HTR-8/SVneo (cell line): ENCODE measurements around the gene SNHG17.
A peak's percentile ranks its signal among the peaks of the same experiment; 100 is the strongest.
"Not testable (repeated sequence)": the region's sequence is repeated elsewhere in the genome, so short reads cannot be mapped to it uniquely, and the experiment has no call there.

Experiments
- DNase-seq: peaks from one replicate; pipeline ENCODE4 v3.0.0; 2011; ENCODE audit warnings: low spot score, mixed read lengths; ENCODE audit not compliant: insufficient read length
- FAIRE-seq: peaks from 2 replicates; lab custom pipeline; 2011; peaks lifted over from hg19 to GRCh38; lab: Jason Lieb, UNC

SNHG17 gene

DNA sequence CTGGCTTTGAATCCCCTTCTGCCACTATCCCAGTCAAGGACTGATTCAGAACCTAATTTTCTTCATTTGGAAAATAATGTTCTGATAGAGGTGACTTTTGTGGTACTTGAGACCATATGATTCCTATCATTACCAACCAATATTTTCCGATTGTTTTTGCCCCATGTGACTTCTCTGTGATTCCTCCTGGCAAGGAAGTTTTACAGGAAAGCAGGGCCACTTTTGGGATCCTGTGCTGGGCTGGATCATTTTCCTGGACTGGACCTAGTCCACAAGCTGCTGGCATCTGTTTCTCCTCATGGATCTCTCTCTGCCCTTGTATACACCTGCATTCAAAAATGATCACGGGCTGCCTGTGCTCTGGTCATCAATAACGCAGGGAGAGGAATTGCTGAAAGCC is 13.9 kb upstream of the SNHG17 start:
- DNase-seq (no peak), FAIRE-seq (no peak)

DNA sequence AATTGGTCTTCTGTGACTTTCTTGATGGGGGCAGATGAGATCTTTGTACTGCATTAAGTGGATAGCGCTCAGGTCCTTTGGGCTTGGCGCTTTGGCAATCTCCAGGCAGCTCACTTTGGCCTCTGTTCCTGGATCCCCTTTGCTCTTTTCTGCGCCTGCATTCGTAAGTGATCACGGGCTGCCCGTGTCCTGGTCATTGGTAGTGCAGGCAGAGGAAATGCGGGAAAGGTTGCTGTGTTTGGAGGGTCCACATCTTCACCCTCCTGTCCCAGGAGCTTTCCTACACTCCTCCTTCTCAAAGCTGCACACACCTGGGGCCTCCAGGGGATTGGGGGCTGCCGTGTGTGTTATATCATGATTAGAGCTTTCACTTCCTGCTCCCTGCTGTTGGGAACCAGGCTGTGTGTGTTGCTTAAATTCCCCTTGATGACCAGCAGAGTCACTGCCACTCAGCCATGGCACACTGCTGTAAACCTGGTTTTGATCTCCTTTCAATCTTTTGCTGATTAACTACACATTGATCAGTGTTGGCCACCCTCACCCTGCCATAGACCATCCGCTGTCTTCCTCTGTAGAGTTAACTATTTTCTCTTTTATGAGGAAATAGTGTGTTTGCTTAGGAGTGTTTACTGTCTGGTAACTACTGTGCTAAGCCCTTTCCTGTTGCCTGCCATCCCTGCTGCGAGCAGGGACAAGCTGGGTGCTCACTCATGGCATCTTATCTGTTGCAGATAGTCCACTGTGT is 13.0 kb upstream of the SNHG17 start:
- no peak for DNase-seq
- FAIRE-seq = no peak

DNA sequence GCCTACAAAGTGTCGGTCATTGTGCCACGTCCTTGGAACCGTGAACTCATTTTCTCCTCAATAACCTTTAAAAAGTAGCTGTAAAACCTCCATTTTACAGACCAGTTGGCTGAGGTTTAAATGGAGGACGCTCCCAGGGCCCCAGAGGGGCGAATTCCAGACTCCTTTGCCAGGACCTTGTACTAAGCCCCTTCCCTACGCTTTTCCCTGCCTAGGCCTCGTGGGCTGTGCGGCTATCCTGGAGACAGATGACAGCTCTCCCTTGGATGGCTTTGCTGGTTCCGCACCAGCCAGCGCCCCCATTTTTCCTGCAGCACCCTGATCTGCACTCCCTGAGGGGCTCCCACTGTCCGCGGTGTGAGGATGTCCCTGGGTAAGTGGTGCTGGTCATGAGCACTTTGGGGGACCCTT is 12.1 kb upstream of the SNHG17 start:
- no peak for FAIRE-seq
- DNase-seq = no peak

DNA sequence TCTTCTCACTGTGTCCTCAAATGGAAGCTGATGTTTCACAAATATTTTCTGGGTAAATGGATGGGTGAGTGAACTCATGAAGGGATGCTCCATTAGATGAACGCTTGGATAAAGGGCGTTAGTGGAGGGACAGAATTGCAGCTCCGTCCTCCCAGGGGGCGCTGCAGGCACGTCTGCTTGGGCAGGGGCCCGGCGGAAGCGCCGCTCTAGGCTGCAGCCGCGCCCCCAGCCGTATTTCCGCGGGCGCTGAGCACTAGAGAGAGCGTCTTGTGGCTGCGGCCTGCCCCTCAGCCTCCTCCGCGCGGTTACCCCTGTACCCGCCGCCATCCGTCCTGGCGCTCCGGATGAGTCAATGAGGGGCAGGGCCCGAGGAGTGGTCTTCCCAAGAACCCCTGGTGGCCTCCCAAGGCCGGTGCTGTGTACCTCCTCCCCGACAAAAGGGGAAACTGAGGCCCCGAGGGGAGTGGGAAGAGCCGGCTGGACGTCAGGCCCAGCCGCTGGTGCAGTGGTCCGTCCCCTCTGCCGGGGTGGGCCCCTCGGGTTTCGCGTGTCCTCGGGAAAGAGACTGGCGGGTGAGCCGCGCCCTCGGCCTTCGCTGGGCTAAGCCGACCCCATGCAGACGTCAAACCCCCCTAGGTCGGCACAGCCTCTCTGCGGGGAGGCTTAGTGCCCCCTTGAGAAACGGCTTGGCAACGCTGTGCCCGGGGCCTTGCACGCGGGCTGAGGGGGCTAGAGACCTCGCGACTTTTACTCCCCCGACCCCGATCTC is 11.5 kb upstream of the SNHG17 start:
- peak; percentile 66 for FAIRE-seq
- peak; percentile 91 for DNase-seq

DNA sequence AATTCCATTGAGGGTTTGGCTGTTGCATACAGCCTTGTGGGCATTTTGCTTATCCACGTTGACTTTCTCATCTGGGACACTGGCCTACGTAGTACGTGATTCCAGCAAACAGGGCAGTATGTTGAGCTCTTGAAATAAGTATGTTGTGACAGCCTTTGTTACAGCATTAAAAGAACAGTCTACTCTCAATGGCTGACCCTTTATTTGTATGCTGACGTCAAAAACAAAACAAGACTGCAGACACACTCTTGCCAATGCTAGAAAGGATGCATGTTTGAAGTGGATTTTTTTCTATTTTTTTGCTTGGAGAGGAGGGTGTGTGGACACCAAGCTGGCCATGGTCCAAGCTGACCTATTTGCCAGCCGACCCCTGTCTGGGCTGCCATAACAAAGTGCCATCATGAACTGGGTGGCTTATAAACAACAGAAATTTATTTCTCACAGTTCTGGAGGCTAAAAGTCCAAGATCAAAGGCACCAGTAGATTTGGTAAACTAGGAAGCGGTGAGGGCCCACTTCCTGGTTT is 10.8 kb upstream of the SNHG17 start:
- DNase-seq (no peak), FAIRE-seq (peak; percentile 4)

DNA sequence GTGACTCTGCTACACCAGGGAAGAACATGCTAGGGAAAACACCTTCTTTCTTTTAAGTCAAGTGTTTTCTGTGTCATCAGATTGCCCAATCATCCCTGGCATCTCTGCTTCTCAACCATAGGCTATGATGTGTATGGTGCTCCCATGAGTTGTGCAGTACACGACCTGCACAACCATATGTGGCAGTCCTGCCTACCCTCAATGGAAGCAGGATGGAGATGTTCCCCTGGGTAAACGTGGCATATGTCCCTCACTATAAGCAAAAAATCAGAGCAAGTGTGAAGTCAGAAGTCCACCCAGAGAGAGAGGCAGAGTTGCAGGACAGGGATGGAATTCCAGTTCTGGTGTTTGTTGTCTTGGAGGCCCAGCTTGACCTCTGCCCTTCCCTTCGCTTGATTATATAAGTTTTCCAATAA is 10.3 kb upstream of the SNHG17 start:
- FAIRE-seq (no peak), DNase-seq (no peak)

DNA sequence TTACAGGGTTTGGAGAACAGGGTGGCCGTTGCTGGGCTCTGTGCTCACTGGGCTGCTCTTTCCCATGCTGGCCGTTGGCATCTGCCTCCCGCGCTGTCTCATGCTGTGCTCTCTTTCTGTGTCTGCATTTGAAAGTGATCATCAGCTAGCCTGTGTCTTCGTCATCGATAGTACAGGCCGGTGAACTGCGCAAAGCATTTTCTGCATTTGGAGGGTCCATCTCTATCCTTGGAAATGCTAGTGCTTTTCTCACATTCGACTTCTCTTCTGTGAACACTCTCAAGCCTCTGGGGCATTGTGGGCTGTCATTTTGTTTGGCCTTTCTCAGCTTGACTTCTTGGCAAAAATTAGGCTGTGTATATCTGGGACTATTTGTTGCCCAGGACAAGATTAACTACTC is 6.8 kb upstream of the SNHG17 start:
- no peak for FAIRE-seq
- no peak for DNase-seq

DNA sequence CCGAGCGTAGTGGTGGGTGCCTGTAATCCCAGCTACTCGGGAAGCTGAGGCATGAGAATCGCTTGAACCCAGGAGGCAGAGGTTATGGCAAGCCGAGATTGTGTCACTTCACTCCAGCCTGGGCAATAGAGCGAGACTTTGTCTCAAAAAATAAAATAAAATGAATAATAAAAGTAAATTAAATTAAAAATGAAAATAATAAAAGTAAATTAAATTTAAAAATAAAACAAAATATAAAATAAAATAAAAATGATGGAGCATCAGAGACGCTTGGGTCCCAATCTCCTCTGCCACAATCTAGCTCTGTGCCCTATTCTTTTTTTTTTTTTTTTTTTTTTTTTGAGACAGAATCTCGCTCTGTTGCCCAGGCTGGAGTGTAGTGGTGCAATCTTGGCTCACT is 6.0 kb upstream of the SNHG17 start:
- not testable (repeated sequence) for FAIRE-seq, DNase-seq

DNA sequence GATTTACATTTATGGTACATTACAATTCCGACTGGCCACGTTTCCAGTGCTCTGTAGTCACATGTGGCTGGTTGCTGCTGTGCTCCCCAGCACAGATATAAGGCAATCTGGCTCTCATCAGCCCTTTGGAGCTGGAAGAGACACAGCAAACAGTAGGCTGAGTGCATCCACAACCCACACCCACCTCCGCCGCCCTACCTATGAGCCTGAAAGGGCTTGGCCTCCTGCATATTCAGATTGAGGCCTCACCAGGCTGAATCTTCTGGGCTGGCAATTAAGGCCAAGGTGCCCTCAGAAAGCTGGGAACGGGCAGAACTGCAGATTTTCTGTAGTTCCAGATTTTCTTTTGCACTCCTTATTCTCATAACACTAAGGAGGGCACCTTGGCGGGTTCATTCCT is 2.7 kb upstream of the SNHG17 start:
- DNase-seq (no peak), FAIRE-seq (no peak)

DNA sequence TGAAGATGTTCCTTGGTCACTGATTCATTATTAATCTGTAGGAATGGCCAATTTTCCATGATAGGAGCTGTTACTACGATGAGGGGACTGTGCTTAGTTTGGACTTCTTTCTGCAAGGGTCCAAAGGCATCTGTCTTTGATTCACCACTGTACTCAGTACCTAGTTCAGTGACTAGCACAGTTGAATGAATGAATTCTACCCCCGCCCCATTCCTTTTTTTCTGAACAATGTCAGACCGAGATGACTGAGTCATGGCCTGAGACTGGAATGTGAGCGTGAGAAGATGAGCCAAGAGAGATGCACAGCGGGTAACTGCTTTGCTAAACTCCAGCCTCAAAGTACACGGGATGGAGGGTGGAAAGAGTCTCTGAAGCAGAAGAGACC is 419 bp upstream of the SNHG17 start:
- FAIRE-seq (no peak), DNase-seq (peak; percentile 33)

DNA sequence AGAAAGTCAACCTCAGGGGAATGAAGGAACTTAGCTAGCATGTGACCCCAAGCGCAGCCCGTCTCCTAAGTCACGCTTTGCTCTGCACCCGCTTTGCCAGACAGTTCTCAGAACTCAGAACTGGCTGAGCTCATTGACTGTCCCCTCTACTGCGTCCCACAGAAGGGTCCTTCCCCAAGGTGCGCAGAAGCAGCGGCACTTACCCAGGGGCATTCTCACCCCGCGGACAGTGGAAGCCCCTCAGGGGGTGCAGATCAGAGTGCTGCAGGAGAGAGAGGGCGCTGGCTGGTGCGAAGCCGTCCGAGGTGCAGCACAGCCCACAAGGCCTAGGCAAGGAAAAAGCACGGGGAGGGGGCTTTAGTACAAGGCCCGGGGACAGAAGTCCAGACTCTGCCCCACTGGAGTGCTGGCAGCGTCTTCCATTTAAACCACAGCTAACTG is 807 bp downstream of the SNHG17 start:
- no peak for DNase-seq
- FAIRE-seq = peak; percentile 13

DNA sequence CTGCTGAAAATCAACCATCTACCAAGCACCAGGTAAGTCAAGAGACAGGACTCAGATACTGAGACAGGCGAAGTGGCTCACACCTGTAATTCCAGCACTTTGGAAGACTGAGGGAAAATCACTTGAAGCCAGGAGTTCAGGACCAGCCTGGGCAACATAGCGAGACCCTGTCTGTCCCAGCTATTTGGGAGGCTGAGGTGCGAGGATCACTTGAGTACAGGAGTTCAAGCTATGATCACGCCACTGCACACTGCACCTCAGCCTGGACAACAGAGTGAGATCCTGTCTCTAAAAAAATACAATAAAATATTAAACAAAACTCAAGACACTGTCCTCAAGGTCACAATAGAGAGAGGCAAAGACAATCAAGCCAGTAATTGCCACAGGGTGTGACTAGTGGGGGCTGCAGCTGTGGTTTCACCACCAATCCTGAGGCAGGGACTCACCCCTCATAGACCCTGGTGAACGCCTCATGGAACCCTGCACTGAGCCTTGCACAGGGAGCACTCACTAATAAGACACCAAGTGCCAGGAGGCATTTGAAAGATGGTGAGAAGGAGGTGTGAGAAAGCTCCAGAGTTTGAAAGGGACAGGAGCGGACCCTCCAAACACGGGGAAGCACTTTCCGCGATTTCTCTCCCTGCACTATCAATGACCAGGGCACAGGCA is 1.7 kb downstream of the SNHG17 start:
- peak; percentile 20 for FAIRE-seq

DNA sequence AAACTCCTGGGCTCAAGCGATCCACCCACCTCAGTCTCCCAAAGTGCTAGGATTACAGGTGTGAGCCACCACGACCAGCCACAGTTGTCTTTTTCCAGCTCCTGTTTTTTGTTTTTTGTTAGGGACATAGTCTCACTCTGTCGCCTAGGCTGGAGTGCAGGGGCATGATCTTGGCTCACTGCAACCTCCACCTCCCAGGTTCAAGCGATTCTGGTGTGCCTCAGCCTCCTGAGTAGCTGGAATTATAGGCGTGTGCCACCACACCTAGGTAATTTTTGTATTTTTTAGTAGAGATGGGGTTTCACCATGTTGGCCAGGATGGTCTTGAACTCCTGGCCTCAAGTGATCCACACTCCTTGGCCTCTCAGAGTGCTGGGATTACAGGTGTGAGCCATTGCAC is 2.3 kb downstream of the SNHG17 start:
- not testable (repeated sequence) for FAIRE-seq, DNase-seq

More for the DNA sequence above, 1.7 kb downstream of the SNHG17 start:
- no peak for DNase-seq

DNA sequence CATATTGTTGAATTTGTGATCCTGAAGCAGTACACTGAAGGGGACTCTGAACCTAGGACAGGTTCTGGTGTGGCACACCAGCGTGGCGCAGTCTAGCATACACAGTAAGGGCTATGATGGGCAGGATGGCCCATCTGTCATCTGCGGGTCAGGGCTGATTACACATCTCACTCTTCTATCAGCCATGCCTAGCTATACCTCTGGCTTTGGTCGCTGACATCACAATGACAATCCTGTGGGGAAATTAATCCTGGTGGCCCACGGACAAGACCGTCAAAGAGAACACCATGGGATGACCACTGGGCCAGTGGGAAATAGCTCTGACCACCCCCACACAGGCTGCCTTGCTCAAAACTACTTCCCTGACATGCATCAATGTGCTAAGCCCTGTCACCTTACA is 2.8 kb downstream of the SNHG17 start:
- no peak for DNase-seq
- peak; percentile 64 for FAIRE-seq

DNA sequence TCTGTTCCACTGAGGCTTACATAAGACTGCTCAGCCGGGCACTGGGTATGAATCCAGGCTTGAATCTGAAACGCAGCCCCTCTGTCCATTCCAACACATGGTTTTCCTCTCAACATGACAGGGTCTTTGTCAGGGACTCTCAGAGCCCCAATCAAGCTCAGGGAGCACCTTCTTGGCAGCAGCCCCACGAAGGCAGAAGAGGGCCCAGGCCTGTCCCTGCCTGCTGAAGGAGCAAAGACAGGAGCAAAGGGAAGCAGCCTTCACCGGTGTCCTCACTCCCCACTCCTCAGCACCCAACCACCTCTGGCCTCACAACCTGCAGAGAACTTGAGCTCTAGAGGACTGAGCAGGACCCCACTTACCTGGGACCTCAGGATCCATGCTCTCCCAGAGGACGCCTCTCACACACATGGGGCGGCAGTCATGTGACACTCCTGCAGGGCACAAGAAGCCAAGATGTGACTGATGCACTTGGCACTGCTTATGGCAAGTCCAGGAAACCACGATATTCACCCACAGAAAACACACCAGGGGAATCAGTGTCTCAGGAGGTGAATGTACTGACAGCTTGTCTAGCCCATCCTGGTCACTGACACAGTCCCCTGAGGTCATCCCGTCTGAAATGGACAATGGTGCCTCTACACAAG is 4.3 kb downstream of the SNHG17 start:
- FAIRE-seq (no peak), DNase-seq (no peak)

DNA sequence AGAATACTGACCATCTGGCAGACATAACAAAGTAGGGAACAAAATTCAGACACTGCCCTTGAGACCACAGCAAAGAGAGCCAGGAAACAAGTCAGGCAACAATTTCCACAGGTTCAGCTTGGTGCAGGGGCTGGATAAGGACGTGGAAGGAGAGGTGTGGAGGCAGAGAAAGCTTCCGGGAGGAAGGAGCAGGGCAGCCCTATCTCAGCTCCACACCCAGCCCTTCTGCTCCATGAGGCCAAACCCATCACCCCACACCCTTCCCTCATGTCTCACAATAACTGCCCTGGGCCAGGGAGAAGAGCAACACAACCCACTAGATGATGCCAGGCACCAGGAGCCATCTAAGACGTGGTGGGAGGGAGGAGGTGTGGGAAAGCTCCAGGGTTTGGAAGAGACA is 5.8 kb downstream of the SNHG17 start:
- FAIRE-seq = peak; percentile 74

DNA sequence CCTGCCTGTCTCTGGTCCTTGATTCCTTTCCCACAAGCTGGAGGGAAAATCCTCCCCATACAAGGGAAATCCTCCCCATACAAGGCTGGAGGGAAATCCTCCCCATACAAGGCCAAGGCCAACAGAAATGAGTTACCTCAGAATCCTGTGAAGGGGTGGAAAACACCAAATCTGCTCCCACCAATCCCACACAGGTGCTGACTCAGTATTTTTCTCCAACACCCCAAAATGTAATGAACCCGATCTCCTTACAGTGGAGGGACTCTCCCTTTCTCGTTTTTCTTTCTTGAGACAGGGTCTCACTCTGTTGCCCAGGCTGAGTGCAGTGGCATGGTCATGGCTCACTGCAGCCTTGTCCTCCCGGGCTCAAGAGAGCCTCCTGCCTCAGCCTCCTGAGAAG is 6.3 kb downstream of the SNHG17 start:
- DNase-seq = no peak
- peak; percentile 46 for FAIRE-seq

More for the DNA sequence above, 5.8 kb downstream of the SNHG17 start:
- no peak for DNase-seq

DNA sequence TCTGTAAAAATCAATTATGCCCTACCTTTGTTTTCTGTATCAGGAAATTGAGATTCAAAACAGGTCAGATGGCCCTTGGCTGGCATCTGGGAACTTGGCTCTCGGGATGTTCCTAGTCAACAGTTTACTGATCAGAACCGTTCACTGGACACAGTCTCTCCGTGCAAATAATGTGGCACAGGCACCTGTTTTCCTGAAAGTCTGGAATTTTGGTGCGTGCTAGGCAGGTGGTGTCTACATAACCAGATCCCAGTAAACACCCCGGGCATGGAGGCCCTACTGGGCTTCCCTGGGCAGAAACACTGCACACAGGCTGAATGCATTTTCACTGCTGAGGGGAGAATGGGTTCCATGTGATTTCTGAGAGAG is 7.5 kb downstream of the SNHG17 start:
- DNase-seq (no peak), FAIRE-seq (peak; percentile 13)

DNA sequence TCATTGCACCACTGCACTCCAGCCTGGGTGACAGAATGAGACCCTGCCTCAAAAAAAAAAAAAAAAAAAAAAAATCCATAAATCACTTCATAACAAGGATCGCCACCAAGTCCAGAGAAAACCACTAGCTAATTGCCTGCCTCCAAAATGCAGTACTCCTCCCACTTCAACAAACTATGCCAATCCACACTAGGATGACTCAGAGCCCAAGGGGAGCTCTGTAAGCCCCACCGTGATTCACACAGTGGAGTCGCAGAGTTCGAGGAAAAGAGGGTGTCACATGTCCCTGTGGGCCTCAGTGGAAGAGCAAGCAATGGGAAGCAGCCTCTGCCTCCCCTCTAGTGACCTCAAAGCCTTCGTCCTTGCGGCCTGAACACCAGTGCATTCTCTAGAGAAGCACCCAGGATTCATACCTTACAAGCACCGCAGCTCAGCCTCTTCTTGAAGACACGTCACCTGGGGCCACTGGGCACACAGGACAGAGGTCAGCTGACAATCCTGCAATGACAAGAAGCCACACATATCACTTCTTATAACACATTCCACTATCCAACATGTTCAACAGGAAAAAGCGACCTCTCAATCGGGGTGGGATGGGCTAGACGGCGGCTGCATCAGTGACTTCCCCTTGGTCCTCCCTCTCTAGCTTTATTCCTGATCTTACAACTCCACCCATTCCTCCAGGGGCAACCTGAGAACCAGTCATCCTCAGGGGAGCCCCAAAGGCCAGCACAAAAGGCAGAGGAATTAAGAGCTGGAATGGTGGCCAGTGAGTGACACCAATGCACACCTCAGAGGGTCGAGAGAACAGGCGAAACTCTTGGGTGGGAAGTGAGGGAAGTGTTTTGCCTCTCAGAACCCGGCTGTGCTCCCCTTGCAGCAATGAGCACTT is 8.9 kb downstream of the SNHG17 start:
- FAIRE-seq = peak; percentile 91

More for the DNA sequence above, 8.9 kb downstream of the SNHG17 start:
- DNase-seq = peak; percentile 96
